Dedifferentiated amniotic fluid mesenchymal stem cell (primary cell): Measurements from ENCODE around the gene NMT2.
A peak's percentile ranks its signal among the peaks of the same experiment; 100 is the strongest.

Experiments used
- DNase-seq: peaks from one replicate; pipeline ENCODE4 v3.0.0-alpha.2; 2016; ENCODE audit errors: extremely low spot score

NMT2 gene

GRCh38 chr10:15092855-15093408 lies 75.6 kb downstream of the NMT2 start:
- DNase-seq: no peak

GRCh38 chr10:15091418-15091817 lies 77.1 kb downstream of the NMT2 start:
- no peak for DNase-seq

GRCh38 chr10:15088428-15089261 lies 79.8 kb downstream of the NMT2 start, which contains the start of gene ACBD7:
TSS of gene ACBD7 (minus strand) at chr10:15088776. CDS start at chr10:15088728, 48 bp downstream.
- DNase-seq: peak; percentile 54

- peak; percentile 94 for DNase-seq
These were observed 84.0 kb downstream of the NMT2 start for GRCh38 chr10:15084502-15084922.

- no peak for DNase-seq
These were observed 84.6 kb downstream of the NMT2 start for GRCh38 chr10:15083674-15084501.

- no peak for DNase-seq
These were observed 93.1 kb downstream of the NMT2 start for GRCh38 chr10:15075421-15075820.

- no peak for DNase-seq
These were observed 96.1 kb downstream of the NMT2 start for GRCh38 chr10:15072358-15072757.

GRCh38 chr10:15069230-15069629 lies 99.3 kb downstream of the NMT2 start:
- DNase-seq: no peak

- peak; percentile 67 for DNase-seq
These were observed 99.7 kb downstream of the NMT2 start for GRCh38 chr10:15068802-15069201.

GRCh38 chr10:15067154-15067553 lies 101.3 kb downstream of the NMT2 start:
- DNase-seq: no peak

GRCh38 chr10:15060638-15061037 lies 107.9 kb downstream of the NMT2 start:
- DNase-seq: no peak

- no peak for DNase-seq
These were observed 108.6 kb downstream of the NMT2 start for GRCh38 chr10:15059914-15060313.

- DNase-seq: no peak
These were observed 109.8 kb downstream of the NMT2 start for GRCh38 chr10:15058689-15059088.
